ENCODE results near the gene RAB5B. TPM values are rescaled to one million over a fixed set of nuclear protein-coding genes. Genes with fewer than 3 reads are reported as not detected.

Gene RAB5B
- total RNA-seq, 1 donor from 2014 or later: 150 TPM

DNA sequence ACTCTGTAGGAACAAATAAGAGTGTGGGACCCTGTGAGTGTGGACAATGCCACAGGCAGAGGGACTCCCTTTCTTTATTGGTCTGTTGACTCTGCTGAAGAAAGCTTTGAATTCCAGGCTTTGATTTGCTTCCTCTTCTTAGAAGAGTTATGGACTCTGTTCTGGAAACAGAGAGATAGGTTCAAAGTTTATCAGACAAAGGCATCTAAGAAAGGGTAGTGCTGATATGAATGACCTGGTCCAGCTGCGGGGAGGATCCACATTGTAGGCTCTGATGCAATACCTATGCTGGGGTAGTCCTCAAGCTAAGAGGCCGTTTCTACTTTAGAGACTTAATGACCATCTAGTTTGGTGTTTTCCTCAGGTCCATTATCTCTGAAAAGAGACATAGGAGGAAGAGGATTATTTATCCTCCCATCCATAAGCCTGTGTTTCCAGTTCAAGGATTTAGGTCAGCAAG, 36.3 kb downstream of the RAB5B start:
- H3K4me1 ChIP-seq: no peaks in the 10 kb centered on the region
- no peaks in the 10 kb centered on the region for H3K9me3 ChIP-seq
- intact Hi-C loops (cut with DNase I): no loop called here
- no peak overlapping the region for H3K27ac ChIP-seq
- no peak for ATAC-seq
- DNase-seq: no peak
- H3K36me3 ChIP-seq: no peaks in the 10 kb centered on the region
- TF ChIP-seq, protein P1, sequence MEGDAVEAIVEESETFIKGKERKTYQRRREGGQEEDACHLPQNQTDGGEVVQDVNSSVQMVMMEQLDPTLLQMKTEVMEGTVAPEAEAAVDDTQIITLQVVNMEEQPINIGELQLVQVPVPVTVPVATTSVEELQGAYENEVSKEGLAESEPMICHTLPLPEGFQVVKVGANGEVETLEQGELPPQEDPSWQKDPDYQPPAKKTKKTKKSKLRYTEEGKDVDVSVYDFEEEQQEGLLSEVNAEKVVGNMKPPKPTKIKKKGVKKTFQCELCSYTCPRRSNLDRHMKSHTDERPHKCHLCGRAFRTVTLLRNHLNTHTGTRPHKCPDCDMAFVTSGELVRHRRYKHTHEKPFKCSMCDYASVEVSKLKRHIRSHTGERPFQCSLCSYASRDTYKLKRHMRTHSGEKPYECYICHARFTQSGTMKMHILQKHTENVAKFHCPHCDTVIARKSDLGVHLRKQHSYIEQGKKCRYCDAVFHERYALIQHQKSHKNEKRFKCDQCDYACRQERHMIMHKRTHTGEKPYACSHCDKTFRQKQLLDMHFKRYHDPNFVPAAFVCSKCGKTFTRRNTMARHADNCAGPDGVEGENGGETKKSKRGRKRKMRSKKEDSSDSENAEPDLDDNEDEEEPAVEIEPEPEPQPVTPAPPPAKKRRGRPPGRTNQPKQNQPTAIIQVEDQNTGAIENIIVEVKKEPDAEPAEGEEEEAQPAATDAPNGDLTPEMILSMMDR (IDR thresholded peaks at IDR 0.05): no peak
- H3K27me3 ChIP-seq: no peaks in the 10 kb centered on the region
- no peak overlapping the region for H3K4me3 ChIP-seq

- TF ChIP-seq, protein P1 (IDR thresholded peaks at IDR 0.05): no peak
- ATAC-seq: no peak
- Histone ChIP-seq H3K27ac (no peak overlapping the region), H3K4me1 (no peaks in the 10 kb centered on the region), H3K36me3 (no peaks in the 10 kb centered on the region), H3K4me3 (no peak overlapping the region), H3K9me3 (no peaks in the 10 kb centered on the region), H3K27me3 (no peaks in the 10 kb centered on the region)
- intact Hi-C loops (cut with DNase I): no loop called here
- DNase-seq: no peak
These were observed 37.7 kb downstream of the RAB5B start for GRCh38 chr12:56011509-56012090.

- H3K36me3 ChIP-seq: peaks cover 4% of the 10 kb centered on the region
- no peaks in the 10 kb centered on the region for H3K4me1 ChIP-seq
- no peak overlapping the region for H3K27ac ChIP-seq
- no peaks in the 10 kb centered on the region for H3K9me3 ChIP-seq
- no peak overlapping the region for H3K4me3 ChIP-seq
- DNase-seq: no peak
- H3K27me3 ChIP-seq: no peaks in the 10 kb centered on the region
- TF ChIP-seq, protein P1 (IDR thresholded peaks at IDR 0.05): no peak
- intact Hi-C loops (cut with DNase I): no loop called here
- ATAC-seq: peak; percentile 23
These were observed 39.6 kb downstream of the RAB5B start for GRCh38 chr12:56013482-56013881.

DNA sequence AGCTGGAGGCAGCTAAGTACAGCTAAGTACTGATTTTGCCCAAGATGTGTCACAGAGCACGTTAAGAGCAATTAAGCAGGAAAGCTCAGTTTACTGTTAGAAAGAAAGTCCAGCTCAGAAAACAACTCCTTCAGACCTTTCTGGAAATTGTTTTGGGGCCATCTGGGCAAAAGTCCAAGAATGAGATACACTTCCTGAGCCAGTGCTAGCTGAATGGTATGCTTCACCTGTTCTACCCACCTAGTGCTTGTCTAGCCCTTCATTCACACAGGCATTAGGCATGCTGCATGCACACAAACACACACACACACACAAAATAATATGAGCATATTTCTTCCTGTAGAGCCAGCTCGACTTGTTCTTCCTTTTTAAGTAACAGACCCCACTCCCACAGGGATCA, 40.3 kb downstream of the RAB5B start:
- H3K9me3 ChIP-seq: no peaks in the 10 kb centered on the region
- intact Hi-C loops (cut with DNase I): no loop called here
- TF ChIP-seq, protein P1 (IDR thresholded peaks at IDR 0.05): no peak
- ATAC-seq (peak; percentile 77), DNase-seq (no peak)
- peak overlapping the region; percentile 30 for H3K27ac ChIP-seq
- no peaks in the 10 kb centered on the region for H3K27me3 ChIP-seq
- no peaks in the 10 kb centered on the region for H3K4me1 ChIP-seq
- no peak overlapping the region for H3K4me3 ChIP-seq
- H3K36me3 ChIP-seq: peaks cover 11% of the 10 kb centered on the region

GRCh38 chr12:56017181-56017580, 43.3 kb downstream of the RAB5B start:
- no peaks in the 10 kb centered on the region for H3K27me3 ChIP-seq
- peaks cover 14% of the 10 kb centered on the region for H3K36me3 ChIP-seq
- H3K4me1 ChIP-seq: peaks cover 17% of the 10 kb centered on the region
- intact Hi-C loops (cut with DNase I): no loop called here
- TF ChIP-seq, protein P1 (IDR thresholded peaks at IDR 0.05): no peak
- no peak overlapping the region for H3K4me3 ChIP-seq
- no peaks in the 10 kb centered on the region for H3K9me3 ChIP-seq
- H3K27ac ChIP-seq: no peak overlapping the region
- ATAC-seq (no peak), DNase-seq (no peak)

DNA sequence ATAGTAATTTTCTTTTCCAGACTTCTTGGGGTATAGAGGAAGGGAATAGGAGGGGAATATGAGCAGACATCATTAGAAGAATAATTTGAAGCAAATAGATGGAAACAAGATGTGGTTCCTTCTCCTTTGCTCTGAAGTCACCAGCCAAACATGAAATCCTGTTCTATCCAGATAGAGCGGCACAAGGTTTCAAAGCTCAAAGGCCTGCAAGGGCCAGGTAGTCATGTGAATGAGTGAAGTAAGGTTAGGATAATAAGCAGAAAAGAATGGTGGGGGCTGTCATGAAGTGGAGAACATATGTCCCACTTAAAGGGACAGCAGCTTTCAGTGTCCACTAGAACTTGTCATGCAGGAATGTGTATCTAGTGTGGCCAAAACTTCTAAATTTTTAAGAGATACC, 44.5 kb downstream of the RAB5B start:
- ATAC-seq (no peak), DNase-seq (no peak)
- TF ChIP-seq, protein P1 (IDR thresholded peaks at IDR 0.05): no peak
- Histone ChIP-seq H3K4me3 (no peak overlapping the region), H3K4me1 (peaks cover 21% of the 10 kb centered on the region), H3K36me3 (peaks cover 14% of the 10 kb centered on the region), H3K27me3 (no peaks in the 10 kb centered on the region), H3K9me3 (no peaks in the 10 kb centered on the region), H3K27ac (no peak overlapping the region)
- intact Hi-C loops (cut with DNase I): no loop called here

Data from upper lobe of right lung (tissue), 1 donor.